ENCODE data around the gene UBXN4. TPM values are rescaled to one million over a fixed set of nuclear protein-coding genes. Genes with fewer than 3 reads are reported as not detected.

The UBXN4 gene, protein sequence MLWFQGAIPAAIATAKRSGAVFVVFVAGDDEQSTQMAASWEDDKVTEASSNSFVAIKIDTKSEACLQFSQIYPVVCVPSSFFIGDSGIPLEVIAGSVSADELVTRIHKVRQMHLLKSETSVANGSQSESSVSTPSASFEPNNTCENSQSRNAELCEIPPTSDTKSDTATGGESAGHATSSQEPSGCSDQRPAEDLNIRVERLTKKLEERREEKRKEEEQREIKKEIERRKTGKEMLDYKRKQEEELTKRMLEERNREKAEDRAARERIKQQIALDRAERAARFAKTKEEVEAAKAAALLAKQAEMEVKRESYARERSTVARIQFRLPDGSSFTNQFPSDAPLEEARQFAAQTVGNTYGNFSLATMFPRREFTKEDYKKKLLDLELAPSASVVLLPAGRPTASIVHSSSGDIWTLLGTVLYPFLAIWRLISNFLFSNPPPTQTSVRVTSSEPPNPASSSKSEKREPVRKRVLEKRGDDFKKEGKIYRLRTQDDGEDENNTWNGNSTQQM
- 100 to 1,000 TPM in 4 of 5 donors, 10 to 100 TPM in 1; 96.6 to 140 (median 121) TPM for total RNA-seq
- 95.9 TPM for total RNA-seq (2013)
- total RNA-seq: 135 to 212 (median 167) reads per million in 29 experiments

- Mint-ChIP-seq H3K9me3 (peaks cover 0 to 4% (median 3%) of the 10 kb centered on the region in 3 donors), H3K36me3 (peaks cover 17% of the 10 kb centered on the region), H3K4me1 (peaks cover 37 to 43% (median 38%) of the 10 kb centered on the region in 3 donors), H3K27ac (peak within 1 kb of the TSS; percentile 94 to 98), H3K4me3 (peak within 1 kb of the TSS; percentile 91 to 97 (median 97)), H3K27me3 (no peaks in the 10 kb centered on the region)
- Histone ChIP-seq H3K27me3 (replicated peaks in 1 of 2; ENCODE audit: control insufficient read depth in 2 of 2, extremely low read depth in 1 of 2, insufficient read depth in 2 of 2, low read length in 1 of 2) (no peaks in the 10 kb centered on the region), H3K4me1 (ENCODE audit: control insufficient read depth in 1 of 2, extremely low read depth in 1 of 2, insufficient read depth in 2 of 2, low read length in 2 of 2) (peaks cover 12 to 16% of the 10 kb centered on the region in 2 experiments), H3K9me3 (no peaks in the 10 kb centered on the region), H3K36me3 (ENCODE audit: control insufficient read depth in 2 of 2, extremely low read depth in 1 of 2, insufficient read depth in 1 of 2, low read length in 1 of 2) (peaks cover 0 to 2% of the 10 kb centered on the region in 2 donors), H3K4me3 (ENCODE audit: control insufficient read depth in 1 of 2, extremely low read depth in 1 of 2, low read length in 1 of 2) (peak within 1 kb of the TSS; percentile 86 to 99), H3K27ac (ENCODE audit: low read length) (peak within 1 kb of the TSS; percentile 99)
- POLR2A ChIA-PET: interaction anchor here (0.5 to 1.4 kb wide), 12 partner anchors 11 to 1485 kb away, joined by 3 to 9 read pairs (median 4); partner anchors contain the start of genes MCM6 (in 1 of the 2), R3HDM1 (in 1 of the 2) and ZRANB3 (in 1 of the 2)
- CTCF ChIA-PET: interaction anchor here (0.5 to 1.5 kb wide), 11 partner anchors 12 to 702 kb away, joined by 3 to 7 read pairs (median 3); partner anchors contain the start of genes DARS1 (in 1 of the 2), R3HDM1 (in 1 of the 2), RAB3GAP1 (in 1 of the 2) and ZRANB3 (in 1 of the 2)
- under 1% methylated on average over 89 of the region's 93 CpGs for WGBS (ENCODE audit: insufficient coverage)
- DNase-seq: peak; percentile 84 to 96 (median 93)
- peak; percentile 92 to 95 (median 92) for ATAC-seq (replicated peaks in 1 of 4)
Measured at GRCh38 chr2:135741395-135742324, at the start of gene UBXN4. Gene UBXN4, plus strand, starts transcription at chr2:135741855. Its CDS starts 75 bp downstream, at chr2:135741930.

DNA sequence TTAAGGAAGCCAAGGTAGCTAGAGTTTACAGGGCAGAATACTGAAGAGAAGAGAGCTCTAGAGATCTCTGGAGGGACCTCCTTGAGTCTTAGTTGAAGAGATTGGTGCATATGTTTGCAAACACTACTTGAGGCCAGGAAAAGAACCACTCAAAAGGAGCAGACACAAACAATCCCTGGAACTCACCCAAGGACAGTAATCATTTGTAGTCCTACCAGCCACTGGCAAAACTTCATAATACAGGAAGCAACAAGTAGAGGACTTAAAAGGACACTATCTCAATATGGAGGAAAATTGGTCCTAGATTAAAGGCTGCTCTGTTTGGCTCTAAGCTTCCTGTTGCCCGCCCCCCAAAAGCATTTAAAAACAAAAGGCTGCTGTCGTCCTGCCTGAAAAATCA, 46.9 kb upstream of the UBXN4 start:
- ChIA-PET CTCF (interaction anchor here in 1 of 2 donors (0.5 kb wide), 1 partner anchor 1360 kb away, joined by 7 read pairs; no protein-coding TSS in a partner anchor), POLR2A (no interaction called here)
- no peak overlapping the region for H3K4me3 Mint-ChIP-seq
- peaks cover 24% of the 10 kb centered on the region for H3K36me3 Mint-ChIP-seq
- no peaks in the 10 kb centered on the region for H3K27me3 Mint-ChIP-seq
- H3K27ac ChIP-seq (ENCODE audit: low read length): no peak overlapping the region
- H3K27ac Mint-ChIP-seq: peak overlapping the region in 1 of 2 donors; percentile 56
- ATAC-seq (replicated peaks in 1 of 4) (no peak), DNase-seq (no peak)
- peaks cover 5 to 16% of the 10 kb centered on the region in 2 experiments for H3K4me1 ChIP-seq (ENCODE audit: control insufficient read depth in 1 of 2, extremely low read depth in 1 of 2, insufficient read depth in 2 of 2, low read length in 2 of 2)
- no peak overlapping the region for H3K4me3 ChIP-seq (ENCODE audit: control insufficient read depth in 1 of 2, extremely low read depth in 1 of 2, low read length in 1 of 2)
- peaks cover 14 to 25% (median 20%) of the 10 kb centered on the region in 3 donors for H3K4me1 Mint-ChIP-seq
- H3K27me3 ChIP-seq (replicated peaks in 1 of 2; ENCODE audit: control insufficient read depth in 2 of 2, extremely low read depth in 1 of 2, insufficient read depth in 2 of 2, low read length in 1 of 2): no peaks in the 10 kb centered on the region
- peaks cover 0 to 3% of the 10 kb centered on the region in 2 donors for H3K36me3 ChIP-seq (ENCODE audit: control insufficient read depth in 2 of 2, extremely low read depth in 1 of 2, insufficient read depth in 1 of 2, low read length in 1 of 2)
- H3K9me3 ChIP-seq: no peaks in the 10 kb centered on the region
- no peaks in the 10 kb centered on the region for H3K9me3 Mint-ChIP-seq
- no CpG with 5 or more reads among the region's 2 CpGs for WGBS (ENCODE audit: insufficient coverage)

- Histone ChIP-seq H3K36me3 (ENCODE audit: control insufficient read depth in 2 of 2, extremely low read depth in 1 of 2, insufficient read depth in 1 of 2, low read length in 1 of 2) (peaks cover 0 to 3% of the 10 kb centered on the region in 2 donors), H3K27ac (ENCODE audit: low read length) (no peak overlapping the region), H3K4me3 (ENCODE audit: control insufficient read depth in 1 of 2, extremely low read depth in 1 of 2, low read length in 1 of 2) (no peak overlapping the region), H3K27me3 (replicated peaks in 1 of 2; ENCODE audit: control insufficient read depth in 2 of 2, extremely low read depth in 1 of 2, insufficient read depth in 2 of 2, low read length in 1 of 2) (no peaks in the 10 kb centered on the region), H3K9me3 (no peaks in the 10 kb centered on the region), H3K4me1 (ENCODE audit: control insufficient read depth in 1 of 2, extremely low read depth in 1 of 2, insufficient read depth in 2 of 2, low read length in 2 of 2) (no peaks in the 10 kb centered on the region)
- ChIA-PET POLR2A (no interaction called here), CTCF (no interaction called here)
- no peak for ATAC-seq (replicated peaks in 1 of 4)
- peaks cover 3 to 13% (median 9%) of the 10 kb centered on the region in 3 donors for H3K4me1 Mint-ChIP-seq
- H3K4me3 Mint-ChIP-seq: no peak overlapping the region
- no peak for DNase-seq
- H3K36me3 Mint-ChIP-seq: peaks cover 20% of the 10 kb centered on the region
- H3K9me3 Mint-ChIP-seq: no peaks in the 10 kb centered on the region
- no peaks in the 10 kb centered on the region for H3K27me3 Mint-ChIP-seq
- no CpG with 5 or more reads among the region's 2 CpGs for WGBS (ENCODE audit: insufficient coverage)
- H3K27ac Mint-ChIP-seq: no peak overlapping the region
Measured at GRCh38 chr2:135698838-135699237, 42.8 kb upstream of the UBXN4 start.

DNA sequence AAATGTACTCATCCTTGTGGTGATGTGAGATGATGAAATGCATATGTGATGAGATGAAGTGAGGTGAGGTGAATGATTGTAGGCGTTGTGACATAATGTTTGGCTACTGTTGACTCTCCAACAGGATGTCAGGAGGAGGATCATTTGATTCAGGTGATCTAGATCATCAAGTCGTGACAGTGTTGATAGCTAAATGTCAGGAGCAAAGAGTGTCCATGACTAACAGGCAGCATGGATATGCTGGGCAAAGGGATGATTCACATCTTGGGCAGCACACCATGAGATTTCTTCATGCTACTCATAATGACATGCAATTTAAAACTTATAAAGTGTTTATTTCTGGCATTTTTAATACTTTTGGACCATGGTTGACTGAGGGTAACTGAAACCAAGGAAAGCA, 40.2 kb upstream of the UBXN4 start:
- H3K36me3 ChIP-seq (ENCODE audit: control insufficient read depth in 2 of 2, extremely low read depth in 1 of 2, insufficient read depth in 1 of 2, low read length in 1 of 2): peaks cover 0 to 3% of the 10 kb centered on the region in 2 donors
- H3K36me3 Mint-ChIP-seq: no peaks in the 10 kb centered on the region
- DNase-seq (no peak), ATAC-seq (replicated peaks in 1 of 4) (no peak)
- no peak overlapping the region for H3K4me3 ChIP-seq (ENCODE audit: control insufficient read depth in 1 of 2, extremely low read depth in 1 of 2, low read length in 1 of 2)
- H3K27ac Mint-ChIP-seq: no peak overlapping the region
- H3K9me3 Mint-ChIP-seq: no peaks in the 10 kb centered on the region
- H3K27me3 ChIP-seq (replicated peaks in 1 of 2; ENCODE audit: control insufficient read depth in 2 of 2, extremely low read depth in 1 of 2, insufficient read depth in 2 of 2, low read length in 1 of 2): no peaks in the 10 kb centered on the region
- no peak overlapping the region for H3K27ac ChIP-seq (ENCODE audit: low read length)
- 100% methylated on average over 1 of the region's 2 CpGs for WGBS (ENCODE audit: insufficient coverage)
- ChIA-PET CTCF (interaction anchor here in 1 of 2 donors (0.7 kb wide), 1 partner anchor 8 kb away, joined by 4 read pairs; no protein-coding TSS in a partner anchor), POLR2A (interaction anchor here in 1 of 2 donors (0.7 kb wide), 1 partner anchor 186 kb away, joined by 12 read pairs; no protein-coding TSS in a partner anchor)
- H3K27me3 Mint-ChIP-seq: no peaks in the 10 kb centered on the region
- H3K4me3 Mint-ChIP-seq: no peak overlapping the region
- H3K9me3 ChIP-seq: no peaks in the 10 kb centered on the region
- H3K4me1 ChIP-seq (ENCODE audit: control insufficient read depth in 1 of 2, extremely low read depth in 1 of 2, insufficient read depth in 2 of 2, low read length in 2 of 2): no peaks in the 10 kb centered on the region
- H3K4me1 Mint-ChIP-seq: no peaks in the 10 kb centered on the region

DNA sequence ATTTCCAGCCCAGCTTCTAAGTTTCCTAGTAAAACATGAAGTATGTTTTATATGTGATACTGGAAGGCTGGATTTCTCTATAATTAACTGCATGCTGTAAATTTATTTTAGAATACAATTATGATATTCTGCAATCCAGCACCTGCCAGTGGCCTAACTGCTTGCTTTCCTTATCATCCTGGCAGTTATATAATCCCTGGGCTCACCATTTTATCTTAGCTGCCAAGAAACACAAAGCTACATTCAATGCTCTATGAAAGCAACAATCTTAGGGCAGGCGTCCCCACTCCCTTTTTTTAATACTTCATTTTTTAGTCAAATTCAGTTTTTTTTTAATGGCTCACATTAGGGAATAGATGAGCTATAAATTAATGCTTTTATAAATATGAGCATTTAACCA, 38.4 kb upstream of the UBXN4 start:
- Mint-ChIP-seq H3K27me3 (no peaks in the 10 kb centered on the region), H3K36me3 (no peaks in the 10 kb centered on the region), H3K4me3 (no peak overlapping the region), H3K4me1 (no peaks in the 10 kb centered on the region), H3K27ac (no peak overlapping the region), H3K9me3 (no peaks in the 10 kb centered on the region)
- POLR2A ChIA-PET: interaction anchor here in 1 of 2 donors (0.6 kb wide), 3 partner anchors 97 to 457 kb away, joined by 3 to 7 read pairs (median 4); no protein-coding TSS in a partner anchor
- H3K4me3 ChIP-seq (ENCODE audit: control insufficient read depth in 1 of 2, extremely low read depth in 1 of 2, low read length in 1 of 2): no peak overlapping the region
- H3K27me3 ChIP-seq (replicated peaks in 1 of 2; ENCODE audit: control insufficient read depth in 2 of 2, extremely low read depth in 1 of 2, insufficient read depth in 2 of 2, low read length in 1 of 2): no peaks in the 10 kb centered on the region
- no peak for ATAC-seq (replicated peaks in 1 of 4)
- H3K9me3 ChIP-seq: no peaks in the 10 kb centered on the region
- no peak overlapping the region for H3K27ac ChIP-seq (ENCODE audit: low read length)
- H3K36me3 ChIP-seq (ENCODE audit: control insufficient read depth in 2 of 2, extremely low read depth in 1 of 2, insufficient read depth in 1 of 2, low read length in 1 of 2): no peaks in the 10 kb centered on the region
- DNase-seq: no peak
- CTCF ChIA-PET: interaction anchor here (0.6 to 0.7 kb wide), 2 partner anchors 239 to 715 kb away, joined by 3 read pairs; no protein-coding TSS in a partner anchor
- WGBS (ENCODE audit: insufficient coverage): no CpG with 5 or more reads among the region's 1 CpG
- no peaks in the 10 kb centered on the region for H3K4me1 ChIP-seq (ENCODE audit: control insufficient read depth in 1 of 2, extremely low read depth in 1 of 2, insufficient read depth in 2 of 2, low read length in 2 of 2)
